ENCODE data around the gene AMN. TPM values are rescaled to one million over a fixed set of nuclear protein-coding genes. Genes with fewer than 3 reads are reported as not detected.

AMN gene
- total RNA-seq, 1 donor from 2014 or later: 11.8 TPM

- Histone ChIP-seq H3K4me1 (no peaks in the 10 kb centered on the region), H3K9me3 (no peaks in the 10 kb centered on the region), H3K27me3 (no peaks in the 10 kb centered on the region), H3K36me3 (peaks cover 0 to 64% of the 10 kb centered on the region in 2 donors), H3K27ac (no peak overlapping the region), H3K4me3 (no peak overlapping the region)
- TF ChIP-seq POLR2A (IDR thresholded peaks at IDR 0.05) (no peak), POLR2AphosphoS5 (IDR thresholded peaks at IDR 0.05; ENCODE audit: insufficient read depth in 1 of 2, low read depth in 1 of 2) (no peak)
- TF ChIP-seq, protein P1, sequence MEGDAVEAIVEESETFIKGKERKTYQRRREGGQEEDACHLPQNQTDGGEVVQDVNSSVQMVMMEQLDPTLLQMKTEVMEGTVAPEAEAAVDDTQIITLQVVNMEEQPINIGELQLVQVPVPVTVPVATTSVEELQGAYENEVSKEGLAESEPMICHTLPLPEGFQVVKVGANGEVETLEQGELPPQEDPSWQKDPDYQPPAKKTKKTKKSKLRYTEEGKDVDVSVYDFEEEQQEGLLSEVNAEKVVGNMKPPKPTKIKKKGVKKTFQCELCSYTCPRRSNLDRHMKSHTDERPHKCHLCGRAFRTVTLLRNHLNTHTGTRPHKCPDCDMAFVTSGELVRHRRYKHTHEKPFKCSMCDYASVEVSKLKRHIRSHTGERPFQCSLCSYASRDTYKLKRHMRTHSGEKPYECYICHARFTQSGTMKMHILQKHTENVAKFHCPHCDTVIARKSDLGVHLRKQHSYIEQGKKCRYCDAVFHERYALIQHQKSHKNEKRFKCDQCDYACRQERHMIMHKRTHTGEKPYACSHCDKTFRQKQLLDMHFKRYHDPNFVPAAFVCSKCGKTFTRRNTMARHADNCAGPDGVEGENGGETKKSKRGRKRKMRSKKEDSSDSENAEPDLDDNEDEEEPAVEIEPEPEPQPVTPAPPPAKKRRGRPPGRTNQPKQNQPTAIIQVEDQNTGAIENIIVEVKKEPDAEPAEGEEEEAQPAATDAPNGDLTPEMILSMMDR (IDR thresholded peaks at IDR 0.05): no peak
- intact Hi-C loops (cut with DNase I): loop anchor here (10.0 kb wide), 1 partner anchor 75 kb away; the partner anchor contains the start of gene CDC42BPB
- DNase-seq (ENCODE audit: extremely low spot score in 2 of 2): no peak
These were observed 56.9 kb downstream of the AMN start for GRCh38 chr14:102979406-102979805.

GRCh38 chr14:102980409-102980810 lies 57.9 kb downstream of the AMN start:
- no peaks in the 10 kb centered on the region for H3K9me3 ChIP-seq
- no peak overlapping the region for H3K4me3 ChIP-seq
- no peaks in the 10 kb centered on the region for H3K27me3 ChIP-seq
- DNase-seq (ENCODE audit: extremely low spot score in 2 of 2): no peak
- H3K27ac ChIP-seq: no peak overlapping the region
- TF ChIP-seq POLR2AphosphoS5 (IDR thresholded peaks at IDR 0.05; ENCODE audit: insufficient read depth in 1 of 2, low read depth in 1 of 2): no peak
- TF ChIP-seq, protein P1 (IDR thresholded peaks at IDR 0.05): no peak
- TF ChIP-seq POLR2A (IDR thresholded peaks at IDR 0.05): no peak
- peaks cover 0 to 55% of the 10 kb centered on the region in 2 donors for H3K36me3 ChIP-seq
- H3K4me1 ChIP-seq: peaks cover 2% of the 10 kb centered on the region
- intact Hi-C loops (cut with DNase I): no loop called here

Other genes starting within 250 kb of the AMN start
- 14.0 TPM for gene TRAF3, start 145.2 kb upstream of the AMN start, total RNA-seq
- gene CDC42BPB, start 134.9 kb downstream of the AMN start, total RNA-seq: 105 TPM
- gene LBHD2, start 161.5 kb downstream of the AMN start, total RNA-seq: not detected
- gene EXOC3L4, start 172.1 kb downstream of the AMN start, total RNA-seq: 8.6 TPM
- gene TNFAIP2, start 200.8 kb downstream of the AMN start, total RNA-seq: 82.7 TPM